ENCODE results near the gene CNTNAP5.

GRCh38 chr2:124814968-124815745 lies 790.1 kb downstream of the CNTNAP5 start:
- TF ChIP-seq CTCF (IDR thresholded peaks at IDR 0.05; ENCODE audit: poor library complexity): no peak
- TF ChIP-seq EZH2 (IDR thresholded peaks at IDR 0.05; ENCODE audit: borderline replicate concordance): no peak
